Neural progenitor cell (in vitro differentiated cells): ENCODE data around the gene RALGAPA2. TPM values are rescaled to one million over a fixed set of nuclear protein-coding genes. Genes with fewer than 3 reads are reported as not detected.

Source experiments
- DNase-seq: peaks from one replicate; pipeline ENCODE4 v3.0.0-alpha.2; 2016; ENCODE audit warnings: low spot score
- H2AFZ ChIP-seq: fragments of 200-600 bp; sonication (generic); replicated peaks from 2 replicates; pipeline ENCODE4 v1.6.1; 2016; ENCODE audit warnings: antibody characterized with exemption
- H3F3A ChIP-seq: fragments of 200-600 bp; sonication (generic); 2 replicates; pipeline ENCODE4 v1.6.1; 2016; ENCODE audit warnings: antibody characterized with exemption, low read depth
- H3K27ac ChIP-seq: fragments of 200-600 bp; sonication (generic); 2 replicates; pipeline ENCODE4 v1.5.1; 2016; ENCODE audit warnings: mild to moderate bottlenecking
- H3K27me3 ChIP-seq: fragments of 200-600 bp; sonication (generic); 2 replicates; pipeline ENCODE4 v1.6.1; 2016; ENCODE audit warnings: mild to moderate bottlenecking, moderate library complexity
- H3K36me3 ChIP-seq: fragments of 200-600 bp; sonication (generic); 2 replicates; pipeline ENCODE4 v1.5.1; 2016
- H3K4me1 ChIP-seq: fragments of 200-600 bp; sonication (generic); 2 replicates; pipeline ENCODE4 v1.6.1; 2016; ENCODE audit warnings: mixed run types
- H3K4me2 ChIP-seq: fragments of 200-600 bp; sonication (generic); 2 replicates; pipeline ENCODE4 v1.6.1; 2016
- H3K4me3 ChIP-seq: fragments of 200-600 bp; sonication (generic); 2 replicates; pipeline ENCODE4 v1.5.1; 2016
- H3K79me2 ChIP-seq: fragments of 200-600 bp; sonication (generic); 2 replicates; pipeline ENCODE4 v1.6.1; 2016; ENCODE audit warnings: low read depth
- H3K9ac ChIP-seq: fragments of 200-600 bp; sonication (generic); 2 replicates; pipeline ENCODE4 v1.6.1; 2016
- H3K9me3 ChIP-seq: fragments of 200-600 bp; sonication (generic); 2 replicates; pipeline ENCODE4 v1.5.1; 2016; ENCODE audit warnings: low read depth
- H4K20me1 ChIP-seq: fragments of 200-600 bp; sonication (generic); 2 replicates; pipeline ENCODE4 v1.6.1; 2016; ENCODE audit warnings: low read depth
- H3K27ac Mint-ChIP-seq: 3 replicates; pipeline ENCODE4 v1.8.0; 2021; ENCODE audit warnings: mixed read lengths
- H3K27me3 Mint-ChIP-seq: 2 replicates; pipeline ENCODE4 v1.8.0; 2022; ENCODE audit warnings: low read depth, mild to moderate bottlenecking, inconsistent platforms, moderate library complexity, mixed read lengths; ENCODE audit not compliant: insufficient read depth
- H3K36me3 Mint-ChIP-seq: 3 replicates; pipeline ENCODE4 v1.8.0; 2021; ENCODE audit warnings: mixed read lengths
- H3K4me1 Mint-ChIP-seq: 3 replicates; pipeline ENCODE4 v1.8.0; 2021; ENCODE audit warnings: mixed read lengths
- H3K4me3 Mint-ChIP-seq: 3 replicates; pipeline ENCODE4 v1.8.0; 2021; ENCODE audit warnings: mild to moderate bottlenecking, moderate library complexity, mixed read lengths
- H3K9me3 Mint-ChIP-seq: 3 replicates; pipeline ENCODE4 v1.8.0; 2020; ENCODE audit warnings: mixed read lengths
- CTCF ChIP-seq: fragments of 200-600 bp; sonication (generic); IDR thresholded peaks from 2 replicates; pipeline ENCODE4 v1.5.1; 2017; ENCODE audit warnings: antibody characterized with exemption, mild to moderate bottlenecking
- EZH2 ChIP-seq: fragments of 200-600 bp; sonication (generic); IDR thresholded peaks from 2 replicates; pipeline ENCODE4 v1.6.1; 2017; ENCODE audit warnings: antibody characterized with exemption, mild to moderate bottlenecking, moderate library complexity
- EZH2phosphoT487 ChIP-seq: fragments of 200-600 bp; sonication (generic); IDR thresholded peaks from 2 replicates; pipeline ENCODE4 v1.6.1; 2017; ENCODE audit warnings: antibody characterized with exemption
- small RNA-seq: library from RNA; depleted of rRNA; stranded (forward); fragments of <200 nt; gene quantifications from one replicate; pipeline ENCODE3, GENCODE V24; 2015
- total RNA-seq: library from RNA; depleted of rRNA; stranded (reverse); fragments of >200 nt; gene quantifications from 2 replicates; pipeline ENCODE4 v1.2.3, GENCODE V29; 2015; ENCODE audit warnings: low replicate concordance

Gene RALGAPA2
- total RNA-seq, 1 donor from 2014 or later: 25.9 TPM

DNA sequence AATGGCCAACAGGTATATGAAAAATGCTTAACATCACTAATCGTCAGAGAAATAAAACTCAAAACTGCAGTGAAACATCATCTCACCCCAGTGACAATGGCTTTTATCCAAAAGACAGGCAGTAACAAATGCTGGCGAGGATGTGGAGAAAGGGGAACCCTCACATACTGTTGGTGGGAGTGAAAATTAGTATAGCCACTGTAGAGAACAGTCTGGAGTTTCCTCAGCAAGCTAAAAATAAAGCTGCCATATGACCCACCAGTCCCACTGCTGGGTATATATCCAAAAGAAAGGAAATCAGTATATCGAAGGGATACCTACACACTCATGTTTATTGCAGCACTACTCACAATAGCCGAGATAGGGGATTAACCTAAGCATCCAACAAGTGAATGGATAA lies 368.0 kb downstream of the RALGAPA2 start:
- H3K36me3 Mint-ChIP-seq: no peaks in the 10 kb centered on the region

GRCh38 chr20:20343932-20344331 lies 368.5 kb downstream of the RALGAPA2 start:
- Mint-ChIP-seq H3K27me3 (no peaks in the 10 kb centered on the region), H3K4me3 (no peak overlapping the region), H3K4me1 (peaks cover 3% of the 10 kb centered on the region), H3K36me3 (no peaks in the 10 kb centered on the region), H3K27ac (no peak overlapping the region), H3K9me3 (peaks cover 7% of the 10 kb centered on the region)
- no peak overlapping the region for H2AFZ ChIP-seq
- TF ChIP-seq CTCF (no peak), EZH2 (no peak), EZH2phosphoT487 (no peak)
- no peak overlapping the region for H3K4me3 ChIP-seq
- no peaks in the 10 kb centered on the region for H3K9me3 ChIP-seq
- no peaks in the 10 kb centered on the region for H4K20me1 ChIP-seq
- H3K79me2 ChIP-seq: no peaks in the 10 kb centered on the region
- H3K36me3 ChIP-seq: no peaks in the 10 kb centered on the region
- no peak overlapping the region for H3K27ac ChIP-seq
- no peaks in the 10 kb centered on the region for H3K27me3 ChIP-seq
- H3K9ac ChIP-seq: no peak overlapping the region
- no peaks in the 10 kb centered on the region for H3F3A ChIP-seq
- no peaks in the 10 kb centered on the region for H3K4me1 ChIP-seq
- no peak for DNase-seq
- no peak overlapping the region for H3K4me2 ChIP-seq

More for the DNA sequence above, 368.0 kb downstream of the RALGAPA2 start:
- Histone ChIP-seq H3F3A (no peaks in the 10 kb centered on the region), H3K27ac (no peak overlapping the region), H3K36me3 (no peaks in the 10 kb centered on the region), H3K9ac (no peak overlapping the region), H3K4me3 (no peak overlapping the region), H3K4me2 (no peak overlapping the region), H3K9me3 (no peaks in the 10 kb centered on the region), H3K27me3 (no peaks in the 10 kb centered on the region), H2AFZ (no peak overlapping the region), H3K4me1 (no peaks in the 10 kb centered on the region), H4K20me1 (no peaks in the 10 kb centered on the region), H3K79me2 (no peaks in the 10 kb centered on the region)
- H3K27me3 Mint-ChIP-seq: no peaks in the 10 kb centered on the region
- H3K9me3 Mint-ChIP-seq: peaks cover 7% of the 10 kb centered on the region
- no peak overlapping the region for H3K4me3 Mint-ChIP-seq
- H3K27ac Mint-ChIP-seq: no peak overlapping the region
- no peak for DNase-seq
- TF ChIP-seq EZH2phosphoT487: no peak
- TF ChIP-seq EZH2: no peak
- no peak for TF ChIP-seq CTCF
- peaks cover 3% of the 10 kb centered on the region for H3K4me1 Mint-ChIP-seq

Small RNA genes within 50 kb of the gene (small RNA-seq; reads per million reads assigned to genes)
- gene EIF4E2P1 (not detected), gene RN7SL607P (not detected)
